Mononuclear cell (primary cell): ENCODE results near the gene CEP170. TPM values are rescaled to one million over a fixed set of nuclear protein-coding genes. Genes with fewer than 3 reads are reported as not detected.
"Not testable (repeated sequence)": the region's sequence is repeated elsewhere in the genome, so short reads cannot be mapped to it uniquely, and the experiment has no call there.

Experiments used
- H3K27me3 ChIP-seq: 2 replicates; pipeline ENCODE4 v1.6.0; 2011; ENCODE audit warnings: low read length, control low read depth; ENCODE audit not compliant: insufficient read depth
- H3K4me1 ChIP-seq: 2 replicates; pipeline ENCODE4 v1.5.1; 2011; ENCODE audit warnings: mild to moderate bottlenecking, low read length, control low read depth; ENCODE audit not compliant: insufficient read depth
- H3K4me3 ChIP-seq: 2 replicates; pipeline ENCODE4 v1.5.1; 2011; ENCODE audit warnings: mild to moderate bottlenecking, low read length, moderate library complexity
- H3K9me3 ChIP-seq: 2 replicates; pipeline ENCODE4 v1.5.1; 2011; ENCODE audit warnings: low read depth, mild to moderate bottlenecking, control low read depth, low read length
- total RNA-seq: library from RNA; depleted of rRNA; stranded (reverse); fragments of >200 nt; gene quantifications from one replicate; pipeline ENCODE4 v1.2.3, GENCODE V29; 2012

The CEP170 gene
- total RNA-seq, 1 donor: 50.8 TPM

DNA sequence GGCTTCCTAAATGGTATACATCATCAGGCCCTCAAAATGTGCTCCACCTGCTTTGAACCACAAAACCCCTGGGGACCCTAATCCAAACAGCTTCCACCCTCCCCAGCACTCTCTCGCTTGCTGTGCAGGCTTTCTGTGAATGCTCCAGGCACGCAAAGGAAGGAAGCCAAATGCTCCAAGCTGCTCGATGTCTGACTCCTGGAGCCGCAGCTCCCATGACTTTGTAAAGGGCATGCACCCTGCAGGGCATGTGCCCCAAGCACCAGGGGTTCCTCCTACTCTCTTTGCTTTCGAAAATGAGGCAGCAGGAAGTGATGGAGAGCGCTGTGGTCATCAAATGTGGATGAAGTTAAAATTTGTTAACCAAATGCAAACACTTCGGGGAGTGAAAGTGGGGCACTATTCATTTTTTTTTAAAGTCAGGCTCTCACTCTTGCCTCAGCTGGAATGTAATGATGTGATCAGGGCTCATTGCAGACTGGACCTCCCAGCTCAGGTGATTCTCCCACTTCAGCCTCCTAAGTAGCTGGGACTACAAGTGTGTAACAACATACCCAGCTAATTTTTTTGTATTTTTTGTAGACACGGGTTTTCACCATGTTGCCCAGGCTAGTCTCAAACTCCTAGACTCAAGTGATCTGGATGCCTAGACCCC, 140.9 kb downstream of the CEP170 start:
- H3K9me3 ChIP-seq, H3K4me3 ChIP-seq, H3K27me3 ChIP-seq, H3K4me1 ChIP-seq: not testable (repeated sequence)

DNA sequence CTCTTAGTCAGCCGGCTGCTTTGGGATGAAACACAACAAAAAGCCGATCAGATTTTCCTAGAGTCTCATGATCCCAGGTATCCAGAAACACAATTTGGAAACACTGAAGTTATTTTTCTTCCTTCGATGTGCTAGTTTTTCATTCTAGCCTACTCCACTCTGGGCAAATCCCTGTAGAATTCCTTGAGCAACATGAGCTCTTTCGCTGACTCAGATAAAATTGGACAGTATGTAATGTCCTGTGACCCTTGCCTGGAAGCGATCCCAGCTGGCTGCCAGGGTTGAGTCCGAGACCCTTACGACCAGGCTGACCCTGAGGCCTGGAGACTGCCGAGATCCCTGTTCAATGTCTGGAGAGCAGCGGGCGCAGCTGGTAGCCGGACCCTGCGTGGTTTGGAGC, 147.9 kb downstream of the CEP170 start:
- H3K4me3 ChIP-seq, H3K9me3 ChIP-seq, H3K4me1 ChIP-seq, H3K27me3 ChIP-seq: not testable (repeated sequence)

DNA sequence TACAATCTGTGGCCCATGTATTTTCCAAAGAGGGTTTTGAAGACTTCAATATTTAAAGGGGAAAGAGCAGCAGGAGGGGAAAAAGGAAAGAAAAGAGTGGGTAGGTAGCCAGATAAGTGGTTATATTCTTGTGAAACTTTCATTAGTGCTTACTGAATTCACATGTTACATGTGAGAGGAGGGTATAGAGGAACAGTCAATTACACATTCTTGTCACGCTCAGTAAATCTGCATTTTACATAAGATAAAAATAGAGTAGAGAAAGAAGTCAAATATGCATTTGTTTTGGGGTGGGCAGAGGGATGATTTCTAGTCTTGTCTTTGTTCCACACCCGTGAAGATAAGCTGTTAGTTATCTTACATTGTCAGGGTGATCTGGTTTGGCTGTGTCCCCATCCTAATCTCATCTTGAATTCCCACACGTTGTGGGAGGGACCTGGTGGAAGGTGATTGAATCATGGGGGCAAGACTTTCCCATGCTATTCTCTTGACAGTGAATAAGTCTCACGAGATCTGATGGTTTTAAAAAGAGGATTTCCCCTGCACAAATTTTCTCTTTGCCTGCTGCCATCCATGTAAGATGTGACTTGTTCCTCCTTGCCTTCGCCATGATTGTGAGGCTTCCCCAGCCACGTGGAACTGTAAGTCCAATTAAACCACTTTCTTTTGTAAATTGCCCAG, 149.3 kb downstream of the CEP170 start:
- not testable (repeated sequence) for H3K4me3 ChIP-seq, H3K4me1 ChIP-seq, H3K27me3 ChIP-seq, H3K9me3 ChIP-seq

DNA sequence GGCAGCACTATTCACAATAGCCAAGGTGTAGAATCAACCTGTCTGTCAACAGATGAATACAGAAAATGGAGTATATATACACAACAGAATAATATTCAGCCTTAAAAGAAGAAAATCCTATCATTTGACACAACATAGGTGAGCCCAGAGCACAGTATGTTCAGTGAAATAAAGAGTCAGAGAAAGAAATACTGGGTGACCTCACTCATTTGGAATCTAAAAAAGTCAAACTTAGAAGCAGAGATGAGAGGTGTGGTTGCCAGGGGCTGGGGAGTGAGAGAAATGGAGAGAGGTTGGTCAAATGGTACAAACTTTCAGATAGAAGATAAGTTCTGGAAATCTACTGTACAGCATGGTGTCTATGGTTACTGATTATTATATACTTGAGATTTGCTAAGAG, 150.0 kb downstream of the CEP170 start:
- not testable (repeated sequence) for H3K9me3 ChIP-seq, H3K4me1 ChIP-seq, H3K4me3 ChIP-seq, H3K27me3 ChIP-seq

DNA sequence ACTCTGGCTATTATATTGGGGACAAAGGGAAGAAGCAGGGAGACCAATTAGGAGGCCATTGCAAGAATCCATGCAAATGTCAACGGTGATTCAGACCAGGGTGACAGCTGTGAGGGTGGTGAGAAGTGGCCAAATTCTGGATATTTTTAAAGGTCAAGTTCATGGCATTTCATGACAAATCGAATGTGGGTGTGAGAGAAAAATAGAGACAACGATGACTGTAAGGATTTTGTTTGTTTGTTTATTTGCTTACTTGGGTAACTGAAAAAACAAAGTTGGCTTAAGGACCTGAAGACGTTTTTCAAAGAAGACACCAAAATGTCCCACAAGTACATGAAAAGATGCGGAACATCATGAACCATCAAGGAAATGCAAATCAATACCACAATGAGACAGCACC, 150.6 kb downstream of the CEP170 start:
- not testable (repeated sequence) for H3K4me1 ChIP-seq, H3K9me3 ChIP-seq, H3K27me3 ChIP-seq, H3K4me3 ChIP-seq

DNA sequence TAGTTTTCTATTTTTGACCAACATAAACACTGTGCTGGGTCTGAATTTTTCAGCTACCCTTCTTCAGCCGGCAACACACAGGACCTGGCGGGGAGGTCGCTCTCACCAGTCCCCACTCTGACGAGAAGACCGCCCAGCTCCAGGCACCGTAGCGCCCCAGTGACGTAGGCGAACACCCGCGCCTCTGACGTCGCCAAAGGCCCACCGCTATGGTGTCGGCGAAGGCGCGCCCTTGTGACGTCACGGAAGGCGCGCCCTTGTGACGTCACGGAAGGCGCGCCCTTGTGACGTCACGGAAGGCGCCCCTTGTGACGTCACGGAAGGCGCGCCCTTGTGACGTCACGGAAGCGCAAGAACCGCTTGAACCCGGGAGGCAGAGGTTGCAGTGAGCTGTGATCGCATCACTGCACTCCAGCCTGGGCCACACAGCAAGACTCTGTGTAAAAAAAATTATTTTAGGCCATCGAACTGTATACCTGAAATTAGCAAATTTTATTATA, 153.5 kb downstream of the CEP170 start:
- not testable (repeated sequence) for H3K27me3 ChIP-seq, H3K9me3 ChIP-seq, H3K4me1 ChIP-seq
- H3K4me3 ChIP-seq: peak overlapping the region; percentile 23

DNA sequence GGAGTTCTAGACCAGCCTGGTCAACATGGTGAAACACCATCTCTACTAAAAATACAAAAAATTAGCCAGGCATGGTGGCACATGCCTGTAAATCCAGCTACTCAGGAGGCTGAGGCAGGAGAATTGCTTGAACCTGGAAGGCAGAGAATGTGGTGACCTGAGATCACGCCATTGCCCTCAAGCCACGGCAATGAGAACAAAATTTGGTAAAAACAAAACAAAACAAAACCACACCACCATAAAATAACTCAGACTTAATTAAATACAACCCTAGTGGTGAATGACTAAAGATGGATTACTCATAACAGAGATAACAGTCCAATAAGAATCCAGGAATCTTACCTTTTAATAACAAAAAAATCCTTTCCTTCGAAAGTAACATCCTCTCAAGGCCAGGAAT, 167.7 kb downstream of the CEP170 start:
- not testable (repeated sequence) for H3K4me1 ChIP-seq, H3K27me3 ChIP-seq, H3K4me3 ChIP-seq, H3K9me3 ChIP-seq

Other genes starting within 250 kb of the CEP170 start
- gene SDCCAG8, start 760 bp upstream of the CEP170 start, total RNA-seq: 29.3 TPM